Measurements from ENCODE around the gene DNAAF1.
A peak's percentile ranks its signal among the peaks of the same experiment; 100 is the strongest.

The DNAAF1 gene

DNA sequence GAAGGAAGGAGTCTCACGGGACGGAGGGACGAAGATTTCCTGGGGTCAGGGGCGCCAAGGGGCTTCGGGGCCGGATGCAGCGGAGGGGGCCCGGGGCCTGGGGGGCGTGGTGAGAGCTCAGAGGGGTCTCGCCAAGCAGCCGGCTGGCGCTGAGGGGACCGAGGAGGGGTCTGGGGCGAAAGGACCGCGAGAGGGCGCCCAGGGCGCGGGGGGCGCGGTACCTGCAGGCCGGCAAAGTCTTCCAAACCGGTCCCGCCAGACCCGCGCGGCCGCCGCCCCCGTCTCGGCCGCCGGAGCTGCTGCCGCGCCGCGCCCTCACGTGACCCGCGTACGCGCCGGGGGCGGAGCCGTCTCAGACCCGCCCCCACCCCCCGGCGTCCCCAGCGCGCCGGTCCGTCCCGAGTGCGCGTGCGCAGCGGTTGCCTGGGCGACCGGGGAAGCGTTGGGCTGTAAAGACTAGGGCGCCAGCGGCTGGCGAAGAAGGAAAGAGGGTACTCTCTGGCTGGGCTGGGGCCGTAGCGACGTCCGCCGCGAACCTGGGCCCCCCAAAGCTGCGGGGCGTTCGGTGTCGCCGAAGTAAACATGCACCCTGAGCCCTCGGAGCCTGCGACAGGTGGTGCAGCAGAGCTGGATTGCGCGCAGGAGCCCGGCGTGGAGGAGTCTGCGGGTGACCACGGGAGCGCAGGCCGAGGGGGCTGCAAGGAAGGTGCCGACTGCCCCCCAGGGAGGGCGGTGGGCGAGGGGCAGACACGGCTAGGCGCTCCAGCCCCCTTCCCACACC lies at the start of gene DNAAF1, which contains the start of gene HSDL1:
DNAAF1 (plus strand) TSS at position 450 of the 781 bp plus-strand sequence; CDS start at position 583, 133 bp downstream.
HSDL1 (minus strand) TSS at position 319 of the 781 bp plus-strand sequence. CDS start 13,856 bp downstream, outside the sequence.
- H3K27ac ChIP-seq: peak within 1 kb of the TSS; percentile 18
- in situ Hi-C loops (cut with HindIII; ENCODE audit: low pct_ligation_motif_present, low sequenced_read_pairs): no loop called here
- H3K36me3 ChIP-seq (replicated peaks): no peaks in the 10 kb centered on the region
- peak; percentile 72 for DNase-seq
- H3K27me3 ChIP-seq (replicated peaks): no peaks in the 10 kb centered on the region
- TF ChIP-seq, protein P1, sequence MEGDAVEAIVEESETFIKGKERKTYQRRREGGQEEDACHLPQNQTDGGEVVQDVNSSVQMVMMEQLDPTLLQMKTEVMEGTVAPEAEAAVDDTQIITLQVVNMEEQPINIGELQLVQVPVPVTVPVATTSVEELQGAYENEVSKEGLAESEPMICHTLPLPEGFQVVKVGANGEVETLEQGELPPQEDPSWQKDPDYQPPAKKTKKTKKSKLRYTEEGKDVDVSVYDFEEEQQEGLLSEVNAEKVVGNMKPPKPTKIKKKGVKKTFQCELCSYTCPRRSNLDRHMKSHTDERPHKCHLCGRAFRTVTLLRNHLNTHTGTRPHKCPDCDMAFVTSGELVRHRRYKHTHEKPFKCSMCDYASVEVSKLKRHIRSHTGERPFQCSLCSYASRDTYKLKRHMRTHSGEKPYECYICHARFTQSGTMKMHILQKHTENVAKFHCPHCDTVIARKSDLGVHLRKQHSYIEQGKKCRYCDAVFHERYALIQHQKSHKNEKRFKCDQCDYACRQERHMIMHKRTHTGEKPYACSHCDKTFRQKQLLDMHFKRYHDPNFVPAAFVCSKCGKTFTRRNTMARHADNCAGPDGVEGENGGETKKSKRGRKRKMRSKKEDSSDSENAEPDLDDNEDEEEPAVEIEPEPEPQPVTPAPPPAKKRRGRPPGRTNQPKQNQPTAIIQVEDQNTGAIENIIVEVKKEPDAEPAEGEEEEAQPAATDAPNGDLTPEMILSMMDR (IDR thresholded peaks at IDR 0.05; ENCODE audit: low read depth, low read length, missing control alignments): no peak
- peak within 1 kb of the TSS; percentile 84 for H3K4me3 ChIP-seq (ENCODE audit: low read depth, low read length)

DNA sequence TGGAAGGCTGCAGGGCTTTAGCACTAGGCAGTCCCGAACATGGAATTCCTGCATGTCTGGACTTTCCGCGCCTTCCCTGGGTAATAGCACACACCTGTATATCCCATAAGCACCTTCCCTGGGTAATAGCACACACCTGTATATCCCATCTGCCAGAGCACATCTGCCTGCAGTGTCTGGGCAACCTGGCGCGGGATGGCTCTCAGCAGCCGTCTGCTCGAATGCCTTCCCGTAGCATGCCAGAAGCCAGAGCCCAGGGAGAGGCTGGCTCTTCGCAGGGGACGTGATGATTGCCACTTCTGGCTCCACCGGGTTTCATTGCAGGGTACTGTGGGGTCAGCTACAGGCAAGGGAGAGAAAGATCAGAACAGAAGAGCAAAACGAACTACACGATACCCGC lies 49.6 kb upstream of the DNAAF1 start:
- no peak overlapping the region for H3K27ac ChIP-seq
- peaks cover 37% of the 10 kb centered on the region for H3K36me3 ChIP-seq (replicated peaks)
- in situ Hi-C loops (cut with HindIII; ENCODE audit: low pct_ligation_motif_present, low sequenced_read_pairs): no loop called here
- TF ChIP-seq, protein P1 (IDR thresholded peaks at IDR 0.05; ENCODE audit: low read depth, low read length, missing control alignments): no peak
- no peaks in the 10 kb centered on the region for H3K27me3 ChIP-seq (replicated peaks)
- no peak for DNase-seq
- H3K4me3 ChIP-seq (ENCODE audit: low read depth, low read length): no peak overlapping the region

DNA sequence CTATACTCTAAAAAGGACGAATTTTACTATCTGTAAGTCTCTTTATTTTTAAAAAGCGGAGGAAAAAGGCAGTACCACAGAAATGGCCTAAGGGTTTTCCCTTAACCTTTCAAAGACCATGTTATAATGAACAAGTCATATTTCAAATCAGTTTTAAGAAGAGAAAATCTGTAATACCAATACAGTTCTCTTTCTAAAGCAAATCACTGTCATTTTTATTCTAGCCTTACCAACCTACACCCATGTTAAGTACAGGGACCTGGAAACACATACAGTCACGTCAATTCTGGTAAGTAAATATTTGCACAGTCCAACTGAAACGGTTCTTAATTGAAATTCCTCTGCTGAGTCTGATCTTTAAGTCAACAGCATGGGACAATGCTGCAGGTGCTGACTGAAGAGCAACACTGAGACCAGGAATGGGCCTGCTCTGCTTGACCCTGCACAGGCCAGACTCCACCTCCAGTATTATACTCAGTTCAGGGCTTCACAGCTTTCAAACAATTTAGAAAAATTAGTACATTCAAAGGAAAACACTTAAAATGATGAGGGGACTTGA lies 48.6 kb upstream of the DNAAF1 start:
- in situ Hi-C loops (cut with HindIII; ENCODE audit: low pct_ligation_motif_present, low sequenced_read_pairs): no loop called here
- Histone ChIP-seq H3K27ac (no peak overlapping the region), H3K4me3 (ENCODE audit: low read depth, low read length) (no peak overlapping the region), H3K27me3 (replicated peaks) (no peaks in the 10 kb centered on the region), H3K36me3 (replicated peaks) (peaks cover 33% of the 10 kb centered on the region)
- TF ChIP-seq, protein P1 (IDR thresholded peaks at IDR 0.05; ENCODE audit: low read depth, low read length, missing control alignments): no peak
- DNase-seq: no peak

DNA sequence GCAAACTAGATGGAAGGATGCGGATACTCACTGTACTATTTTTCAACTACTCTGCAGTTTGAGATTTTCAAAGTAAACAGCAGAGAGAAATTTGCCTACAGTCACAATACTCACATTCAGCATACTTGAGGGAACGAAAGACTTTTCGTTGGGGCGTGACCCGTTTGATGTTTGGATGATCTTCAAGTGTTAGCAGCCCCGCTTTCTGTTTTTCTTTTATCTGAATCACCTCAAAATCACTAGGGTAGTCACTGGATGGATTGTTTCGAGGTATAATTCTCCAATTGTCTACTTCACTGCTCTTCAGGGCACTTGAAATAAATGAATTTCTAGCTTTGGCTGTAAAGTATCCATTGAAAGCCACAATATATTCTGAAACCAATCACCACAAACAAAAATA lies 46.2 kb upstream of the DNAAF1 start:
- Histone ChIP-seq H3K27ac (peak overlapping the region; percentile 25), H3K27me3 (replicated peaks) (no peaks in the 10 kb centered on the region), H3K4me3 (ENCODE audit: low read depth, low read length) (no peak overlapping the region), H3K36me3 (replicated peaks) (peaks cover 16% of the 10 kb centered on the region)
- in situ Hi-C loops (cut with HindIII; ENCODE audit: low pct_ligation_motif_present, low sequenced_read_pairs): no loop called here
- TF ChIP-seq, protein P1 (IDR thresholded peaks at IDR 0.05; ENCODE audit: low read depth, low read length, missing control alignments): no peak
- DNase-seq: no peak

DNA sequence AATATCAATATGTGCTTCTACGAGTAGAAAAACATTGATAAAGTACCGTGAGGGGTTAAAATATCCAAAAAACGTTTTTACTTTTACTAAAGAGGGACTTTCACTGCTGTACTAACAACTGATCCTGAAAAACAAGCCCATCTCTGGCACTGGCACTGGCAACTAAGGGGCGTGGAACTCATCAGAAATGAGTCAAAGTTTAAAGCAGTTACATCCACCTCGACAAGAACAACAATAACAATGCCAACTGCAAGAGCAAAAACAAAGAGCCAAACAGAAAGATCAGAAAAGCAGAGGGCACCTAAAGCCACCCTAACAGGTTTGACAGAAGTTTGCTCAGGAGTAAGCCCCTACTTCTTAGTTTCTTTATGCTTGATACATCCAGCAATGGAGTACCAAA lies 41.4 kb upstream of the DNAAF1 start:
- Histone ChIP-seq H3K36me3 (replicated peaks) (peaks cover 2% of the 10 kb centered on the region), H3K27me3 (replicated peaks) (no peaks in the 10 kb centered on the region), H3K27ac (no peak overlapping the region), H3K4me3 (ENCODE audit: low read depth, low read length) (no peak overlapping the region)
- in situ Hi-C loops (cut with HindIII; ENCODE audit: low pct_ligation_motif_present, low sequenced_read_pairs): no loop called here
- TF ChIP-seq, protein P1 (IDR thresholded peaks at IDR 0.05; ENCODE audit: low read depth, low read length, missing control alignments): no peak
- DNase-seq: no peak

All from brain microvascular endothelial cell (primary cell).